HG03558 (cell line): ENCODE measurements around the gene AKAP13.
A peak's percentile ranks its signal among the peaks of the same experiment; 100 is the strongest.
"Not testable (repeated sequence)": the region's sequence is repeated elsewhere in the genome, so short reads cannot be mapped to it uniquely, and the experiment has no call there.

Source experiments
- ATAC-seq: cut with Tn5 transposase; IDR thresholded peaks from one replicate; pipeline ENCODE4 v1.9.1; 2021; ENCODE audit warnings: moderate number of reproducible peaks; ENCODE audit not compliant: unreplicated experiment; ENCODE audit errors: extremely low read depth

AKAP13 gene

GRCh38 chr15:85520650-85521049, 140.2 kb downstream of the AKAP13 start:
- ATAC-seq: no peak

DNA sequence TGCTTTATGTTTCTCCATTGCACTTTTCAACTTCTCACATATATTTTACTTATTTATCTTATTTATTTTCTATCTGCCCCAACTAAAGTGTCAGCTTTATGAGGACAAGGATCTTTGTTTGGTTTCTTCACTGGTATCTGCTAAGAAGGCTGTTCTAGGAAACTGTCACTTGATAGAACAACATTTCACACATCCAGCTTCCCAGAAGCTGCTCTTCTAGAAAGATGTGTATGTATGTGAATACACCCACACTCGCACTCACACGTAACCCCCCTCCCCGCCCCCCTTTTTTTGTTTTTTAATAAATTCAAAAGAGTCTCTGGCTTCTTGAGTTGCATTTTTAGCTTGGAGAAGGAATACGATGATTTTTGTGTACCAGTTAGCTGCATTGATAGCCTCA, 143.1 kb downstream of the AKAP13 start:
- ATAC-seq: no peak

DNA sequence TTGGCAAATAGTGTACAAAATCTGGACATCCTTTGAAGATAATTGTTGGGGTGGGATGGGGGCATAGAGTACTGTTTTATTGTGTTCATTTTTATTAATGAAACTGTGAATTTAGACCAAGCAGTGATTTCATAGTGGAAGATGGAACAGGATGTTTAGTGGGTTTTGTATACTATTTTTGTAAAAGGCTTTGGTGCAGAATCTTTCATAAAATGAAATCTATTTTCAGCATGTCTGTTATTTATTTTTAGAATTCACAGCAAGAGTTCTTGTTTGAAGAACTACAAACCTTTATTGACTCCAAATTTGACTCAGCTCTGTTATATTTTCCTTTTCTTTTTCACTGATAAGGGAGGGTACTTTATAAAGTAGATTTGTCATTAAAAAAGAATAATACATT, 145.4 kb downstream of the AKAP13 start:
- ATAC-seq: no peak

- no peak for ATAC-seq
These were observed 147.5 kb downstream of the AKAP13 start for GRCh38 chr15:85527895-85528294.

DNA sequence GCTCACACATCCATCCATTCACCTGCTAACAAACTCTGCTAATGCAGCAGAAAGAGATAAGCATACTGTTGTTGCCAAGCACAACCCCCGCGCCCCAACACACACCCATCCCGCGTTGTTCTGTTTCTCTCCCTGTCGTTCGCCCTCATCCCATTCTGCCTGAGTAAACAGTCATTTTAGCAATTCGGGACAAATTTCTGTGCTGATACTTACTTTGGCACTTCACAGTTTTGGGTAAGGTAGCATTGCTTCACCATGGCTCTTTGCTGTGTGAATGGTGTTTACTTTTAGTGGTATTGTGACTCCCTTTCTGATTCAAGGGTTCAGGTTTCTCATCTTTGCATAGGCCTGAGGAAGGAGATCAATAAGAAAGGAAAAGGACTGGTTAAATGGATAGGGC, 149.7 kb downstream of the AKAP13 start:
- ATAC-seq: no peak

DNA sequence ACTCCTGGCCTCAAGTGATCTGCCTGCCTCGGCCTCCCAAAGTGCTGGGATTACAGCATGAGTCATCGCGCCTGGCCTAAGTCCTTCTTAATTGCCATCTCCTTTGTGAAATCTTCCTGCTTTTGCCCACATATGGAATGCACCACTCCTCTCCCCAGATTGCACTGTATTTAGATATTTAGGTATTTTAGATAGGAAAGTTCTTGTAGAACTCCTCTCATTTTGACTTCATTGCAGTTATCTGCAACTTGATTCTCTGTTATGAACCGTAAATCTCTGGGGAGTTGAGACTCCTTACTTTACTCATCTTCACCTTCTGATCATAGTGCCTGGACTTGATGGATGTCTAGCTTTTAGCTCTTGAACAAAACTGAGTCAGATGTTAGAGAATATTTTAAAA, 150.7 kb downstream of the AKAP13 start:
- ATAC-seq: no peak

DNA sequence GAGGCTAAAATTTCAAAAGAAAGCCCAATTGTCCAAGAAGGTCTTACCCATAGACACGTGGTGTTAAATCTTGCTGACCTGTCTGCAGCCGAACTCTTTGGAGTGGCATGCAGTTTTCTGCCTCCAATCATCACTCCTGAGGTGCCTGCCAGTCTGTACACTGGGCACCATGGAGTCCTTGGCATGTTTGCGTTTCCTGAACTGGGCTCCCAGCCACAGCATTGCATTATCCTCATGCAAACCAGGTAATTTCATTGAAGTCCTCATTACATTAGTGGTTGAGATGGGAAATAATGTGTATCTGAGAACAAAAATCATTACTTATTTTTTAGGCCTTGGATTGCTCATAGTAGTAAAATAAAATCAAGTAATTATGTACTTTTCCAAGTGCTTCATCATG, 152.3 kb downstream of the AKAP13 start:
- ATAC-seq: no peak

DNA sequence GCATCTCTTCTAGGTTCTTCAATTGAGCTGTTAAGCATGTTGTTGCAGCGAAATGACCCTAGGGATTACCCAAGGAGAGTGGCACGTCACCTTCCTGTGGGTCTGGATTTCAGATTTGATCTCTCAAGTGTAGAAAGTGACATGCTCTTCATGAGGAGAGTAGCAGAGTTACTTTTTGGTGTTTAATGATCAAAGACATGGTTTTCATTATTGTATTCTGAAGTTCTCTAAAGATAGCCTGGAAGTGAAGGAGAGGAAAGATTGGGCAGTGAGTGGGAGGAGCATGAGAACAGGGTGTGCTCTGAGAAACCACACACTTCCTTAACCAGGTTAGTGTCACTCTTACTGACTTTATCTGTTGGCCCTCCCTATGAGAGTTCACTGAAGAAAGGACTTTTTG, 153.6 kb downstream of the AKAP13 start:
- ATAC-seq: peak; percentile 76

- ATAC-seq: not testable (repeated sequence)
These were observed 155.3 kb downstream of the AKAP13 start for GRCh38 chr15:85535533-85536330.

DNA sequence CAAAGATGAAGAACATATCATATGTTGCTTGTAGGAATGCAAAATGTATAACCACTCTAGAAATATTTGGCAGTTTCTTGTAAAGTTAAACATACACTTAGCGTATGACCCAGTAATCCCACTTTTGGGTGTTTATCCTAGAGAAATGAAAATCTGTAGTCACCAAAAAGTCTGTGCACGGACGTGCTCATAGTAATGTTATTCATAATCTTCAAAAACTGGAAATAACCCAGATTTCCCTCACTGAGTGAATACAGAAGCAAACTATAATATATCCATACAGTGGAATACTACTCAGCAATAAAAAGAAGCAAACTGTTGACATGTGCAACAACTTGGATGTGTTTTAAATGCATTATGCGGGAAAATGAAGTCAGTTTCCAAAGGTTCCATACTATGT, 155.9 kb downstream of the AKAP13 start:
- ATAC-seq: no peak

DNA sequence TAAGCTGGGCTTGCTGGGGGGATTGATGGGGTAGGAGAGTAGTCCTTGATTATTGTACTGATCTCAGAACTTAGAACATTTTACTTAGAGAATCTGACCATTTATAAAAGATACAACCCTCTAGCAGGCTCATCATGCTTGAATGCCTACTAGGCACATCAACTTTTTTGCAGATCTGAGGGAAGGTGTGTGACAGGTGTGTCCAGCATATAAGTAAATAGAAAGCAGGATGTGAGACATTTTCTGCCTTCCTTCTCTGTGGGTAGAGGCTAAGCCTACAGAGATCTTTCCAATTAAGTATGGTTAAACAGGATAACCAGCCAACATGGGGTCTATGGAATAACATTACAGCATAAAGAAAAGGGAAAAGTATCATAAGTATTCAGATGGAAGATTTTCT, 159.1 kb downstream of the AKAP13 start:
- ATAC-seq: no peak

- no peak for ATAC-seq
These were observed 159.8 kb downstream of the AKAP13 start for GRCh38 chr15:85540085-85540797.

DNA sequence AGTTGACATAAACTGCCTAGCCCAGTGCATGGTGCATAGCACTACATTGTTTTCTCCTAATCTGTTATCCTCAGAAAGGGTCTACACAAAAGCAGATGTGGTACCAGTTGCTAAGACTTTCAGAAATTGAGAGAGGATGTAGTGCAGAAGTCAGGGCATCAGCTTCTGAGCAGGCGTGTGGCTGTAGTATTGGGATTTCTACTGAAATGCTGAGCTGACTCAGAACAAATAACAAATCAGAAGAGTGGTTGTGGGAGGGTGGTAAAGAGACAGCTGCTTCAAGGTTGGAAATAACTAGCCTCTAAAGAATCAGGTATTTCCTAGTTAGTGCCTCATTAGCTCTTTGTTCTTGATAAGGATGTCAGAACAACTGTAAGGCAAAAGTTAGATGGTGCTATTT, 161.3 kb downstream of the AKAP13 start:
- ATAC-seq: no peak

DNA sequence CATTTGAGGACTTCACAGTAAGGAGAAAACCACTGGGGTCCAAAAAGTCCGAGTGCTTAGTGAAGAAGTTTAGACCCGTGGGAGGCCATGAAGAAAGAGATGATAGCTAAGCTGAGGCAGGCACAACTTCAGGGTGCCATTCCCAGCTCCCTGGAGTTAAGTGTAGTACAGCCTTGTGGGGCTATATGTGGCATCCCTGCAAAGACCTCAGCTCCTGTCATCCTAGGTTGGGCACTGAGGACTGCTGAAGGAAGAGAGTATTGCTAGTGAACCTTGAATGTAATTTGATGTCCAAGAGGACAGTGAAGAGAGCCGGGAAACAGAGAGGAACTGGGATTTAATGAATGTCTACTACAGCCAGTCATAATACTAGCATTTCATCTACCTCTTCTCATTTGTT, 162.1 kb downstream of the AKAP13 start:
- ATAC-seq: no peak

DNA sequence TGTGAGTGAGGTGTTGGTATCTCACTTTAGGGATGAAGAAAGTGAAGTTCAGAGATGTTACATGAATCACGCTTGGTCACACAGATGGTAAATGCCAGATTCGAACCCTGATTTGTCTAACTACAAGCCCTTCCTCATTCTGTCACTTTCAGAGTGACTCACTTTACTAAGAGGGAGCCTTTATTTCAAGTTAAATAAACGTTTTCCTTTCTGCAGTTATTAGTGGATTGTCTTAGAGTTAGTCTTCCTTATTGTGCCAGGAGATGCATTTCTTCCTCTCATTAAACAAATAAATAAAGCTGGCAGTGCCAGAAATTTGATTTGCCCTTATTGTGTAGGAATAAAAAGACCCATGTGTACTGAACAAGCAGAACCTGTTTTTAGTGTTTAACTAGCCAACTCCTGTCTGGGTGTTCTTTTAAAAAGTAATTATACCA, 162.5 kb downstream of the AKAP13 start:
- ATAC-seq: no peak

- ATAC-seq: no peak
These were observed 163.3 kb downstream of the AKAP13 start for GRCh38 chr15:85543741-85544155.

DNA sequence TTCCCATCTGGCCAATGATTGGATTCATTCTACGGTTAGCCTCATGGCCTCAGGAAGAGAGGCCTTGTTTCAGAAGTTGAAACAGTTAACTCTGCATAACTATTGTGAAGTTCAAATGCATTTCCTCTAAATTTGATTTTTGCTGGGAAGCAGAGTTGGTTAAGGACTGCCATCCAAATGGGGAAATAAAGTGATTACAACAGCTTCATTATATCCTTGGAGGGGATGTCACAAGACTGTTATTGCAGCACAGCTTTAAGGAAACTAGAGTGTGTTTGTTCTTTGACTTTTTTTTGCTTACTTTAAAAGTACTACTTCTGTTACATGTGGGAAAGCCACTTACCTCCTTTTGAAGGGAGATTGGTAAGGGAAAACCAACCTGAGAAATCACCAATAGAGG, 164.8 kb downstream of the AKAP13 start:
- no peak for ATAC-seq

DNA sequence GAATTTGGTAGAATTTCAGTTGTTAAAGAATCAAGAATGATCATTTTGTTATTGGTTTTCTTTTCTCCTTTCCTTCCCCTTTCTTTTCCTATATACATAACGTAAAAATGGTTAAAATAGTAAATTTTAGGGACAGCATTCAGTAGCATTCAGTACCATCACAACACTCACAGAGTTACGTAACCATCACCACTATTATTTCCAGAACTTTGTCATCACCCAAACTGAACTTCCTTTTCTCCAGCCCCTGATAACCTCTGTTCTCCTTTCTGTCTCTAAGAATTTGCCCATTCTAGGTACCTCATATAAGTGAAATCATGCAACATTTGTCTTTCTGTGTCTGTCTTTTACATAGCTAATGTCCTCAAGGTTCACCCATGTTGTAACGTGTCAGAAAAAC, 165.3 kb downstream of the AKAP13 start:
- ATAC-seq: no peak

- no peak for ATAC-seq
These were observed 167.0 kb downstream of the AKAP13 start for GRCh38 chr15:85547386-85547785.

GRCh38 chr15:85550283-85550682, 169.9 kb downstream of the AKAP13 start:
- ATAC-seq: no peak

DNA sequence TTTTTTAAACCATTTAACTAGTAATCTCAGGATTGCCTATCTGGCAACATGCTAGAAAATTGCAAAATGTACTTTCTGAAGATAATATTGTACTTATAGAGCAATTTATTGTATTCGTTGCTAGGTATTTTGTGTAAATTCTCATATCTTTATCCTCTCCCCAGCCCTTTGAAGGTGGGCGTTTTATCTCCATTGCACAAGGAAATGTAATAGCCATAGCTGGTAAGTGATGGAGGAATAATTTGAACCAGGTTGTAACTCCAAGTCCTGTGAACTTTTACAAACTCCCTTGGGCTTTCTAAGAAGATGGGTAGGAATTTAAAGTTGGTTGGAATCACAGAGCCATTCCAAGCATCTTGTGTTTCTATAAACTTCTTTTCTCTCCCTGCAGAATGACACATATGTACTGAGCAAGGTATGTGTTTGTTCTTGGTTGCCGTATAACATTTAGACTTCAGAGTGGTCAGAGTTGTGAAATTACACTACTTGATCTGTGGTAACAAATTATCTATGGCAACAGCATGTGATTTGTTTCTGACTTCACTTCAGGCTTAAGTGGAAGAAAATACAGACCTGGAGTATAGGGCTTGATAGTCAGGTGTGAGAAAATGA, 170.9 kb downstream of the AKAP13 start:
- ATAC-seq: no peak
